SK-N-SH (cell line): Measurements from ENCODE around the gene C22orf31. TPM values are rescaled to one million over a fixed set of nuclear protein-coding genes. Genes with fewer than 3 reads are reported as not detected.

Source experiments
- CTCF ChIA-PET: fragments of 300-600, 350-600 bp; formaldehyde crosslinking; extraction: SDS; loops from one replicate; lab custom pipeline; 2021; lab: Yijun Ruan, JAX
- POLR2A ChIA-PET: fragments of 350-600 bp; sonication (Branson Sonifier 250); formaldehyde crosslinking; extraction: SDS; loops from one replicate; lab custom pipeline; 2020; ENCODE audit warnings: antibody characterized with exemption, inconsistent platforms; lab: Yijun Ruan, JAX
- DNase-seq: peaks from one replicate; pipeline ENCODE4 v3.0.0; 2012
- H2AFZ ChIP-seq: fragments of 200-600 bp; sonication (generic); 2 replicates; pipeline ENCODE4 v1.8.1; 2016; ENCODE audit warnings: antibody characterized with exemption, mild to moderate bottlenecking, low read depth
- H3F3A ChIP-seq: fragments of 200-600 bp; sonication (generic); replicated peaks from 2 replicates; pipeline ENCODE3; 2016; ENCODE audit warnings: antibody characterized with exemption, mild to moderate bottlenecking; ENCODE audit not compliant: insufficient read depth
- H3K27ac ChIP-seq, 2 experiments: fragments of 200-500 bp in 1 of 2; fragments of 200-600 bp in 1 of 2; sonication (Bioruptor generic) in 1 of 2; sonication (generic), shearing (Covaris generic) in 1 of 2; 2 replicates each; pipeline versions ENCODE4 v1.5.1 to v1.6.1; 2014 to 2016; ENCODE audit warnings: low read depth in 2 of 2, inconsistent platforms in 1 of 2, low read length in 1 of 2, mild to moderate bottlenecking in 1 of 2, mixed read lengths in 1 of 2
- H3K27me3 ChIP-seq: fragments of 200-600 bp; sonication (generic), shearing (Covaris generic); 2 replicates; pipeline ENCODE4 v1.6.1; 2016; ENCODE audit warnings: mixed run types; ENCODE audit not compliant: insufficient read depth
- H3K36me3 ChIP-seq, 2 experiments: fragments of 200-500 bp in 1 of 2; fragments of 200-600 bp in 1 of 2; sonication (Bioruptor generic) in 1 of 2; sonication (generic) in 1 of 2; replicated peaks in 1 of 2; 2 replicates each; pipeline versions ENCODE3 to v1.5.1; 2014 to 2016; ENCODE audit warnings: low read length in 1 of 2, mild to moderate bottlenecking in 1 of 2; ENCODE audit not compliant: insufficient read depth in 2 of 2, control insufficient read depth in 1 of 2
- H3K4me1 ChIP-seq, 2 experiments: fragments of 200-500 bp in 1 of 2; fragments of 200-600 bp in 1 of 2; sonication (Bioruptor generic) in 1 of 2; sonication (generic), shearing (Covaris generic) in 1 of 2; 2 replicates each; pipeline versions ENCODE4 v1.5.1 to v1.6.1; 2014 to 2016; ENCODE audit warnings: low read depth in 1 of 2, low read length in 1 of 2, mixed run types in 1 of 2; ENCODE audit not compliant: insufficient read depth in 2 of 2, control insufficient read depth in 1 of 2
- H3K4me2 ChIP-seq: fragments of 200-600 bp; sonication (generic), shearing (Covaris generic); 2 replicates; pipeline ENCODE4 v1.6.1; 2017; ENCODE audit warnings: mixed run types
- H3K4me3 ChIP-seq, 2 experiments: fragments of 200-500 bp in 1 of 2; fragments of 200-600 bp in 1 of 2; sonication (Bioruptor generic) in 1 of 2; sonication (generic), shearing (Covaris generic) in 1 of 2; 2 replicates each; pipeline versions ENCODE4 v1.5.1 to v1.8.1; 2014 to 2016; ENCODE audit warnings: low read depth in 2 of 2, inconsistent platforms in 1 of 2, low read length in 1 of 2, mild to moderate bottlenecking in 1 of 2, mixed read lengths in 1 of 2, moderate library complexity in 1 of 2
- H3K79me2 ChIP-seq: fragments of 200-600 bp; sonication (generic); 2 replicates; pipeline ENCODE4 v1.8.1; 2017; ENCODE audit warnings: mild to moderate bottlenecking; ENCODE audit not compliant: insufficient read depth
- H3K9ac ChIP-seq: fragments of 200-600 bp; sonication (generic); 2 replicates; pipeline ENCODE4 v1.6.1; 2017; ENCODE audit warnings: mixed run types
- H3K9me2 ChIP-seq: fragments of 200-600 bp; sonication (generic); 2 replicates; pipeline ENCODE4 v1.6.1; 2017; ENCODE audit warnings: mixed run types
- H3K9me3 ChIP-seq: fragments of 200-600 bp; sonication (generic); 2 replicates; pipeline ENCODE4 v1.6.1; 2017; ENCODE audit warnings: mixed run types, mild to moderate bottlenecking, moderate library complexity
- H4K20me1 ChIP-seq: fragments of 200-600 bp; sonication (generic); 2 replicates; pipeline ENCODE4 v1.6.1; 2017; ENCODE audit warnings: mild to moderate bottlenecking, mixed run types; ENCODE audit not compliant: insufficient read depth
- CTCF ChIP-seq: fragments of 200-600 bp; sonication (generic); IDR thresholded peaks from 2 replicates; pipeline ENCODE4 v1.6.1; 2017; ENCODE audit warnings: antibody characterized with exemption, mild to moderate bottlenecking, moderate library complexity
- EP300 ChIP-seq, 2 experiments: IDR thresholded peaks; 2 replicates each; pipeline versions ENCODE4 v1.4.0 to v1.6.1; 2012; ENCODE audit warnings: borderline replicate concordance in 1 of 2, low read depth in 1 of 2, low read length in 1 of 2
- FOXJ3 ChIP-seq: sonication (generic); formaldehyde crosslinking; IDR thresholded peaks from 2 replicates; pipeline ENCODE4 v1.5.1; 2020; ENCODE audit warnings: mild to moderate bottlenecking, missing genetic modification reagents
- FOXM1 ChIP-seq: IDR thresholded peaks from 2 replicates; pipeline ENCODE4 v1.4.0; 2012; ENCODE audit warnings: low read depth, mild to moderate bottlenecking
- NFIC ChIP-seq: IDR thresholded peaks from 2 replicates; pipeline ENCODE4 v1.4.0; 2012; ENCODE audit warnings: borderline replicate concordance
- PBX3 ChIP-seq: IDR thresholded peaks from 2 replicates; pipeline ENCODE4; 2012
- RCOR1 ChIP-seq: fragments of 150-350 bp; IDR thresholded peaks from 2 replicates; pipeline ENCODE4 v1.6.1; 2017; ENCODE audit warnings: antibody characterized with exemption, low read length
- RFX5 ChIP-seq: IDR thresholded peaks from 2 replicates; pipeline ENCODE4 v1.6.1; 2012; ENCODE audit warnings: mild to moderate bottlenecking, improper control_type of control experiment, low read length
- SIN3A ChIP-seq: IDR thresholded peaks from 2 replicates; pipeline ENCODE4 v1.6.1; 2012; ENCODE audit warnings: low read depth, mild to moderate bottlenecking, low read length, moderate library complexity, borderline replicate concordance
- USF1 ChIP-seq: IDR thresholded peaks from 2 replicates; pipeline ENCODE4 v1.4.0; 2012; ENCODE audit warnings: low read depth, borderline replicate concordance
- YY1 ChIP-seq: IDR thresholded peaks from 2 replicates; pipeline ENCODE4 v1.4.0; 2012; ENCODE audit warnings: low read depth, mild to moderate bottlenecking
- WGBS: methylation state at CpG from one replicate; pipeline ENCODE4 v1.1.6; 2017; ENCODE audit warnings: low lambda C conversion rate; 5-methylcytosine and 5-hydroxymethylcytosine counted together
- polyA plus RNA-seq, 3 experiments: library from polyadenylated mRNA; depleted of rRNA; stranded (reverse); fragments of >200 nt; gene quantifications; 2 replicates each; pipeline ENCODE4 v1.2.3, GENCODE V29; 2012
- TF ChIP-seq, protein P1 (sequence below): IDR thresholded peaks from 2 replicates; pipeline ENCODE4 v1.4.0; 2012; ENCODE audit warnings: low read depth

C22orf31 gene
- polyA plus RNA-seq, 1 of the 3 experiments (the other 2 are of a cell fraction), result not detected

DNA sequence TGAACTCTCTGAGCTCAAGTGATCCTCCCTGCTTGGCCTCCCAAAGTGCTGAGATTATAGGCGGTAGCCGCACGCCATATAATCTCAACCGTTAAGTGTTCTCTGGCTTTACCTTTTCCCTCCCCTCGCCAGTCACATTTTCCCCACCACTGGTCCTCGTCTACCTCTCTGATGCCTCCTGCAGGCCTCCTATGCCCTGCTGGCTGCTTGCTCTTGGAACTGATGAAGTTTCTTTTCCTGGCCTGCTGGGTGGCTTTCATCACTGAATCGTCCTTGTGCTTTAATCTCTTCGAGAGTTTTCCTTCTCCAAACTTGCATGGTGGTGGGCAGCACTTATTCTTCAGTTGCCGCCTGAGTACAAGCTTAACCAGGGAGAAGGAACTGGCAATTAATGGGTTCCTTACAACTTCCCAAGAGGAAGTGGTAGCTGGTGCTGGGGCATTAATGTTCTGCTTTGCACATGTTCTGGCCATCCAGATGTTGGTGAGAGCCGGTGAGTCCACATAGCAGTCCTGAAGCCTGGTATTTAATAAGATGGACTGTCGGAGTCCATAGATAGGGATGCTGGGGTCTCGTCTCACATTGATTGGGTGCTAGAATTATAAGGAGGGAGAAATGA is 1.3 kb downstream of the C22orf31 start:
- Histone ChIP-seq H2AFZ (no peak overlapping the region), H3K4me1 (no peaks in the 10 kb centered on the region; a peak in 1 of 4 replicates), H3K9me3 (no peaks in the 10 kb centered on the region)
- CTCF ChIA-PET, result no interaction called here
- no peak for DNase-seq
- TF ChIP-seq FOXM1 (no peak), USF1 (no peak), RFX5 (no peak), FOXJ3 (CRISPR knock-in tag) (no peak), PBX3 (no peak), RCOR1 (no peak), SIN3A (no peak), YY1 (no peak), EP300 (IDR thresholded peaks at IDR 0.05; ENCODE audit: borderline replicate concordance in 1 of 2, low read depth in 1 of 2, low read length in 1 of 2) (no peak), NFIC (no peak), CTCF (no peak)
- TF ChIP-seq, protein P1, sequence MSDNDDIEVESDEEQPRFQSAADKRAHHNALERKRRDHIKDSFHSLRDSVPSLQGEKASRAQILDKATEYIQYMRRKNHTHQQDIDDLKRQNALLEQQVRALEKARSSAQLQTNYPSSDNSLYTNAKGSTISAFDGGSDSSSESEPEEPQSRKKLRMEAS, result no peak
- TF ChIP-seq, all 33 proteins: peak for 0
- POLR2A ChIA-PET, result no interaction called here
- Histone ChIP-seq H3F3A (peaks cover 4% of the 10 kb centered on the region), H3K79me2 (no peaks in the 10 kb centered on the region), H3K9ac (no peak overlapping the region), H3K27ac (no peak overlapping the region), H3K27me3 (no peaks in the 10 kb centered on the region), H4K20me1 (no peaks in the 10 kb centered on the region), H3K4me3 (no peak overlapping the region), H3K9me2 (no peaks in the 10 kb centered on the region), H3K36me3 (no peaks in the 10 kb centered on the region), H3K4me2 (no peak overlapping the region)
- 98% methylated on average over 12 of the region's 12 CpGs for WGBS

DNA sequence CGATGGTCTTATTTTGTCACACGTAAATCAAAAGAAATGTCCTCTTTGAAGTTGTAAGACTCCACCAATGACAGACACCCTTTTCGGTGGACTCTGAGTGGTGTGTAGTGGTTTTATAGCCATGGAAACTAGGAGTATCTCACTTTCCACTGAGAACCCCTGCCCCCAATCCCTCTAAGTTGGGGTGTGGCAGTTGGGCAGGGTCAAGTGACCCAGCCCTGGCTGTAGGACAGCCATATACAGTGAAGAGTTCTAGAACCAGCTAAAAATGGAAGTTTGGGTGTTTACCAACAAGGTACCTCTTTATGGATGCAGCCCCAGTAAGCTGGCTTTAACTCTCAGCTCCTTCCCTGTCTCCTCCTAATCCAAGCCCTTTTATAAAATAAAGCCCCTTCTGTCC is 5.2 kb downstream of the C22orf31 start:
- Histone ChIP-seq H3K36me3 (no peaks in the 10 kb centered on the region), H3K27ac (no peak overlapping the region), H3K27me3 (no peaks in the 10 kb centered on the region), H3K79me2 (no peaks in the 10 kb centered on the region), H3K4me1 (no peaks in the 10 kb centered on the region; a peak in 1 of 4 replicates), H3K4me3 (no peak overlapping the region), H3K9me2 (no peaks in the 10 kb centered on the region), H3K9me3 (no peaks in the 10 kb centered on the region), H3K9ac (no peak overlapping the region), H3K4me2 (no peak overlapping the region), H2AFZ (no peak overlapping the region), H3F3A (peaks cover 4% of the 10 kb centered on the region), H4K20me1 (no peaks in the 10 kb centered on the region)
- DNase-seq, result no peak
- no peak for TF ChIP-seq RFX5
- CTCF ChIA-PET, result interaction anchor here (2.2 kb wide), 1 partner anchor 16 kb away, joined by 12 read pairs; no protein-coding TSS in a partner anchor
- WGBS, result 97% methylated on average over 3 of the region's 3 CpGs
- POLR2A ChIA-PET, result no interaction called here
